Measurements from ENCODE around the gene NLGN1.
"Not testable (repeated sequence)": the region's sequence is repeated elsewhere in the genome, so short reads cannot be mapped to it uniquely, and the experiment has no call there.

Gene NLGN1

GRCh38 chr3:173556546-173556945 is 159.0 kb downstream of the NLGN1 start:
- DNase-seq (ENCODE audit: low read depth), result no peak

DNA sequence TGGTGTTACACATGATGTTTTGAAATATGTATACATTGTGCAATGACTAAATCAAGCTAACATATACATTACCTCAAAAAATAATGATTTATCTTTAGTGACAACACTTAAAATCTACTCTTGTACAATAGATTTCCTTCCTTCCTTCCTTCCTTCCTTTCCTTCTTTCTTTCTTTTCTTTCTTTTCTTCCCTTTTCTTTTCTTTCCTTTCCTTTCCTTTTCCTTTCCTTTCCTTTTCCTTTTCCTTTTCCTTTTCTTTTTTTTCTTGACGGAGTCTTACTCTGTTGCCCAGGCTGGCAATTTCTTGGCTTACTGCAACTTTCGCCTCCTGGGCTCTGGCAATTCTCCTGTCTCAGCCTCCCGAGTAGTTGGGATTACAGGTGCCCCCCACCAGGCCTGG is 170.5 kb downstream of the NLGN1 start:
- no peak for DNase-seq (ENCODE audit: low read depth)

DNA sequence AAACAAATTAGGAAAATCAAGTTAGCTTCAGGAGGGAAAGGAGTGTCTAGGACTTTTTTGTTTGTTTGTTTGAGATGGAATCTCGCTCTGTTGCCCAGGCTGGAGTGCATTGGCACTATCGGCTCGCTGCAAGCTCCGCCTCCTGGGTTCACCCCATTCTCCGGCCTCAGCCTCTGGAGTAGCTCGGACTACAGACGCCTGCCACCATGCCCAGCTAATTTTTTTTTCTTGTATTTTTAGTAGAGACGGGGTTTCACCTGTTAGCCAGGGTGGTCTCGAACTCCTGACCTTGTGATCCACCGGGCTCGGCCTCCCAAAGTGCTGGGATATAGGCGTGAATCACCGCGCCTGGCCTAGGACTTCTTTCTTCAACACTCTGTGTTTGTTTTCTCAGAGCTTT is 171.1 kb downstream of the NLGN1 start:
- no peak for DNase-seq (ENCODE audit: low read depth)

- no peak for DNase-seq (ENCODE audit: low read depth)
Measured at GRCh38 chr3:173583496-173583895, 186.0 kb downstream of the NLGN1 start.

DNA sequence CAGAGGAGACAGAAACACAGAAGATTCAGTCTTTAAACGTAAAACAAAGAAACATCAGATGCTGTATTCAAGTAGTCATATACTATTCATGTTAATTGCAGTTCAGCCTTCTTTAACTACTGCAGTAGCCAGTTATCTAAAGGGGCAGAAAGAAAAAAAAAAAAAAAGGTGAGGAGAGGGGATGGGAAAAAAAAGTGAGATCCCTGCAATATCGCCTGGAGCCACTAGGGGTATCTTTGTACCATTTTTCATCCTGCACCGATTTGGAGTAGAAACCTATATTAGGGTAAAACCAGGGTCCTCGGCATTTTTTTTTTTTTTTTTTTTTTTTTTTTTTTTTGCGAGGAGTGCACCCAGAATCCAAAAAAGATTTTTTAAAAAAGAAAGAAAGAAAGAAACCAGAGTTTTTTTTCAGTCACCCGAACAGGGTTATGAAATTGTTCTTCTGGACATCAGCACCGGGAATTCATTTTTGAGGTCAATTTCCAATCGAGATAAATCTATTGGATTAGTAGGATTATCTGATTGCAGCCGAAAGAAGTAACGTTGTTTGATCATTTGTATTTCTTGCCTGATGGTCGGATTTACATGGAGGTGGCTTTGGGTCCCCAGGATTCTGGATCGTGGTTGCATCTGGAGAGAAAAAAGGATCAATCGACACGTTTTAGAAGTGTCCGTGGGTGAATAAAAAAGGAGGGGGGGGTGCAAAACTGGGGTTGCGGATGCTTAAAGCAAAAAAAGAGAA is 186.7 kb downstream of the NLGN1 start:
- DNase-seq (ENCODE audit: low read depth), result peak; percentile 30

DNA sequence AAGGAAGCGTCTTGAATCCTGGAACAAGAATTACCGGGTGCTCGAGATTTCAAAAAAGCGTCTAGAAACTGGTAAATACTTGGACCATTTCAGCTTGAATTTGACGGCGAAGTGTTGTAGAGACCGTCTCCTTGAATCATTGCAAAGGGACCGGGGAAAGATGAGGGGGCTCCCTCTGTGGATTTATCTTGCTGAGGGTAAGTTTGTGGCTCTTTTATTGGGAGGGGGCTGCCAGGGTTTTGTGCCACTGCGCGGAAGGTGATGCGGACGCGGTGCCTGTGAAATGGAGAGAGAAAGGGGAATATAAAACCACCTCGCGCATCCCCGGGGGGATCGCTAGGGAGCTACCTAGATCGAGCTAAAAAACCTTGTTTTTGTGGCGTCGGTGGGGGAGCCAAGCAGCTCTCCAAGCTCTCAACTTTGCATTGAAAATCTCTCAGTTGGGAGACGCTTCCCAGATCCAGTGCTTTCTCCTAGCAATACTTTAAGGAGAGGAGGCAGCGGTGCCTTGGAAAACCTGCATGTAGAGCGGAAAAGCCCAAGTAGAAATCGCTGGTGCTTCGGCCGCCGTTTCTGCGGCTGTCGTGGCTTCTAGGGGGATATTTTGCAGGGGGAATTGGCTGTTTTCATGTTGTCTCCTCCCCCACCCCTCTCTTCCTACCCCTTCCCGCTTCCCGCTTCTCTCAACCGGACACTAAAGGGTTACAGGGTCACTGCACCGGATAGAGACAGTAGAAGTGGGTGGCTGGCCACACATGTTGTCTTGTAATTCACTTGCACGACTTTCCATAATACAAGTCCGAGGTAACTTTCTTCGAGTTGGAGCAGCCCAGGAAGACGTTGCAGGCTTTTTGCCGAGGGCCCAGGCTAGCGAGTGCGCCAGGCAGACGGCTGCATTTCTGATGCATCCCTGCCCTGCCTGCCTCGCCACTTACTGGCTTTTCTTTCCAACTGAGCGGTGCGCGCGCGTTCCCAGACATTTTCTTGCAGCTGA is 187.6 kb downstream of the NLGN1 start:
- no peak for DNase-seq (ENCODE audit: low read depth)

DNA sequence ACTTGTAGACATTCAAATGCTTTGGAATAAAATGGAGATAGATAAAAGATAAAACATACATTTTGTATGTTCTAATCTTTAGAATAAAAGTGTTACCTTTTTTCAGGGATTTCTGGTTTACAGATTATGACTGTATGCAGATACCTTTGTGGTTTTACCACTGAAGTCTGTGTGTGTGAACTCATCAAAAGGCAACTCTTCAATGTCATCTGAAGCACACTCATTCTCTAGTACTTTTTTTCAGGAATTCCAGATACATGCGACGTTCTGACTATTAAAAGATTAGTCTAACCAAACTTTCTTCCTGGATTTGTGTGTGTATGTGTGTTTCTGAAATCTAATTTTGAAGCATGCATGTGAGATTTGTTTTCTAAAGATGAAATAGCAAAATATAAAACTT is 188.6 kb downstream of the NLGN1 start:
- DNase-seq (ENCODE audit: low read depth), result no peak

- no peak for DNase-seq (ENCODE audit: low read depth)
Measured at GRCh38 chr3:173587055-173587454, 189.5 kb downstream of the NLGN1 start.

- no peak for DNase-seq (ENCODE audit: low read depth)
Measured at GRCh38 chr3:173588556-173588955, 191.0 kb downstream of the NLGN1 start.

DNA sequence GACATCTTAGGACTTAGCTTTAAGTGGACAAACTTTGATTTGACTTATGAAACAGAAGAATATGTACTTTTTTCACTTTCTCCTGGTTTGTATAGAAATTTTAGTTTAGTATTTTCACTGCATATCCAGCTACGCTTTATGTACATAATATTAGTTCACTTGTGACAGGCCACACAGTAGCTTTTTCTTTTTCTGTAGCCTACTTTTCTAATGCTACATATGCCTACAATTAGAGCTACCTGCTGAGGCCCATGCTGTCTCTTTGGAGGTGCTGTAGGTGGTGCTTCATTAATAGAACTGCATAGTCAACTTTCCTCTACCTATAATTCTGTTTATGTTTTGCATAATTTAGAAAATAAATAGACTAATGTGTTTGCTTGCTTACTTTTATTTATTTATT is 191.6 kb downstream of the NLGN1 start:
- DNase-seq (ENCODE audit: low read depth), result no peak

GRCh38 chr3:173591401-173591800 is 193.9 kb downstream of the NLGN1 start:
- DNase-seq (ENCODE audit: low read depth), result no peak

GRCh38 chr3:173594881-173595280 is 197.3 kb downstream of the NLGN1 start:
- DNase-seq (ENCODE audit: low read depth), result not testable (repeated sequence)

DNA sequence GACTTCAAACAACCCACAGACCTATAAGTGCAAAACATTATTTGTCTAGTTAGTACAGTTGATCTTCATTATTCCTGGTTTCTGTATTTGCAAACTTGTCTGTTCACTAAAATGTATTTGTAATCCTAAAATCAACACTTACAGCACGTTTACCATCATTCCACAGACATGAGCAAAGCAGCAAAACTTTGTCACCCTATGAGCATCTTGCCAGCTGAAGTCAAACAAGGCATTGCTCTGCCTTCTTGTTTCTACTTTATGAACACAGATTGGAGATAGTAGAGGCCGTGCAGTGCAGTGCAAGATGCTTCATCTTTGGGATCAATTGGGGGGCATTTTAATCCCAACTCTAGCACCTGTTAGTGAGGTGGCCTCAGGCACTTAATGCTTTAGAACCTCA is 202.1 kb downstream of the NLGN1 start:
- no peak for DNase-seq (ENCODE audit: low read depth)

DNA sequence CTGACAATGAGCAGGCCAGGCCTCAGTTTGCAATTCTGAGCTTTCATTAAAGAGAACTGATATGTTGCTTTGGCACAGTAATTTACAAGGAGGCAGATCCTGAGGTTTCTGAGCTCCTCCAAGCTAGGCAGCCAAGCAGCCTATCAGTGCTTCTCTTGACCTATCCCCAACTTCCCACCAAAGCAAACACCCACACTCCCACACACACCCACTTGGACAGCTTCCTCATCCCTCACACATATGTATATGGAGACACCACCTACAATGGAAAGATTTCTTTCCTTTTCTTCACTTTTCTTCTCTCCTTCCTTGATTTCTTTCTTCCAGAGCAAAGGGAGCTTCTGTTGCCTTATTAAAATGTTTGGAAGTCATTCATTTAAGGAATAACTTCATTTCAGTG is 217.0 kb downstream of the NLGN1 start:
- DNase-seq (ENCODE audit: low read depth), result no peak

DNA sequence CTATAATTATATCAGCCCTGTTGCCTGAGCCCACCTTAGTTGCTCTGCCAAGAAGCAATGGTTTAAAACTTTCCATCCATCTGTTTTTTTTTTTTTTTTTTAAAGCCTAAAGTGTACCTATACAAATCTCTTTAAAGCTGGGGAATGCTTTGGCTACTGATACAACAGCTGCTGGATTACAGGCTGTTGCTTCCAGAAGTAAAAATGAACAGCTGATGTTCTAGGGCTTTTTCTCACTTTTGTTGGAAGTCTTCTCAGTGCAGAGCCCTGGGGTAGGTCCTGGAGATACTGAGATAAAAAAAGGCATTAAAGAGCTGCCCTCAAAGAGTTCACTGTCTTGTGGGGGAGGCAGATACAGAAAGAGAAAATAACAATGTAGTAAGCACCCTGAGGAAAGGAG is 218.1 kb downstream of the NLGN1 start:
- DNase-seq (ENCODE audit: low read depth), result no peak

DNA sequence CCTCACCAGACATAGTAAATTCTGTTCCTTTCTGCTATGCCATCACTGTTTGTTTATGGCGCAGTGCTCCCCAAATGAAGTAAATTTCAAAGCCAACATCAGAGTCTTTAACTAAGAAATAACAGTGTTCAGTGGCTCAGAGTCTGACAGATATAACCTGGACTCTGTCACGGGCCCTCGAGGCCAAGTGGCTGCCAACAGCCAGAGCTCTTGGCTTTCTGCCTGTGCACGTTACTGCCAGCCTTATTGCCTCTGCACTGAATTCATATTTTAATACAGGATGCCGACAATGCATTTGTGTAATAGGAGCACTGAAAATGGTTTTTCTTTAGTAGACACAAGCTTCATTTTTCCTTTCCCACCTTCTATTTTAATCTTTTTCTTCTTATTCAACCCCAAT is 219.9 kb downstream of the NLGN1 start:
- DNase-seq (ENCODE audit: low read depth), result no peak

GRCh38 chr3:173618148-173618547 is 220.6 kb downstream of the NLGN1 start:
- no peak for DNase-seq (ENCODE audit: low read depth)

DNA sequence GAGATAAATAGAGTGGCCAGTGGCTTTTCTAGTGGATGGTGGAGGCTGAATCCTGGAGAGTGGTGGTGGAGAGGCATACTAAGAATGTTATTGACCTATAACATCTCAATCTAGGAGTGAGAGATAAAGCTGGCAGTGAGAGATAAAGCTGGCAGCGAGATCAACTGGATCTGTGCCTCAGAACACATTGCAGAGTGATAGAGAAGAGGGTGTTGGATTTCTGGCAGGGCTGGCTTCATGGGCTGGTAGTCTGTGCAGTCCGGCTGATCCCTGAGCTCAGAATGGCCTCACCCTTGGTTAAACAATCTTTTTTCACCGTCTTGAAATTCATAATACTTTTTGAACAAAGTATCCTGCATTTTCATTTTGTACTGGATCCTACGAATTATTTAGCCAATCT is 221.2 kb downstream of the NLGN1 start:
- no peak for DNase-seq (ENCODE audit: low read depth)

DNA sequence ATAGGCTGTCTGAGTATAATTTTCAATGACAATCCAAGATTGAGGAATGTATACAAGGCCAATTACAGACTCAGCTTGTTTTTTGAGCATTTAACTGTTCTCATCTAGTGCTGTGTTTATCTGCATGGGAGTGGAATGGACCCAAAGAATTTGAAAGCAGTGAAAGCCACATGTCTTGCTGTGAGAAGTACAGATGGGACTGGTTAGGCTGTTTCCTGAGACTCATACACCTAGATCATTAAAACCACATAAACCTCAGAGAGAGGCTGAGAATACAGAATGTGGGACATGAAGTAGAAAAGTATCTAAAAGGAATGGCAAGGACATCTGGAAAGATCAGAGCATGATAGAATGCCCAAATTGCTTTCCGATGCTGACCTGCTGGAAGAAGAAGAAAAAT is 224.6 kb downstream of the NLGN1 start:
- no peak for DNase-seq (ENCODE audit: low read depth)

DNA sequence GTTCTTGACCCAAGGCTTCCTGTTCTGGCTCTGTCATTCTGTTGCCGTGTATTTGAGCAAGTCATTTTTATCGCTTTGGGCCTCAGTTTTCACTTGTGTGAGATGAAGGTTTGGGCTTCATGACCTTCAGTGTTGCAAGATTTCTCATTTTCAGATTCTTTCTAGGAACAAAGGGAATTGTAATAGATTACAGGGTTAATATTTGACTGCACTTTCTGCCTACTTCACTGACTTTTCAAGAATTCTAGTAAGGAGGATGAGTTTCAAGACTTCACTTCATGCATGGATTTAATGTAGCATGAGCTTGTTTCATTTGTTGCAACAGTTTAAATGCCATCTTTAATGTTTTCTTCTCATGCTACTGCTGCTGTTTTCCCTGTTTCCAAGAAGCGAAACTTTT is 226.5 kb downstream of the NLGN1 start:
- no peak for DNase-seq (ENCODE audit: low read depth)

DNA sequence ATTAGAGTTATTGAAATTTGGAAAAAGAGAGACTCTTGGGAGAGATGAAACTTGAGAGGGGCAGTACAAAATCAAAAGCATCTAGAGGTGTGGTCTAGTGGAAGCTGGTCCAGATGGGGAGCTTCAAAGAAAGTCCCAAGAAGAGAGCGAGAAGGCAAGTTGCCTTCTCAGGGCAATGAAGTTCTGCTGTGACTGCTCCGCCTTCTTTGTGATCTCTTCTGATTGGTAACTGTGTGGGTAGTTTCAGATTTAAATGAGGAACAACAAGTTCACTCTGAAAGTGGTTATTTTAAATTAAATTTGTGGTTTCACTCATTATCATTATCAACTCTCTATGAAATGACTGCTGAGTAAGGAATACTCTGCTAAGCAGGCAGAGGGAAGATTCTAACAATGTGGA is 233.3 kb downstream of the NLGN1 start:
- no peak for DNase-seq (ENCODE audit: low read depth)

GRCh38 chr3:173632945-173633344 is 235.4 kb downstream of the NLGN1 start:
- DNase-seq (ENCODE audit: low read depth), result no peak

DNA sequence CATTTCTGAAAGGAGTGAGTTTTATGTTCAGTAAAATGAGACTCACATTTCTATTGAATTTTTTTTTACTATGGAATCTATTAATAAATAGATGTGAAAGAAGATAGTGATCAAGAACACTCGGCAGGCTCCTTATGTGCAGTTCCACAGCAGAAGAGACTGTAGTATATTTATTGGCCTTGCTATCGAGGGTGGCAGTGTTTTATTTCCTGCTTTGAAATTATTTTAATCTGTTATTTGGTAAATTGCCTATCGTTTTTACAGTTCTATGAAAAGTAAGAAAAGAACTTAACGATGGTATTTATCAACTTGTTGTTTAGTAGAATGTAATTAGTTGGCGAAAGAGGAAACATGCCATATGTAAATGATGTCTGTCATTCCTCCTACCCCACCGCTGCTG is 238.3 kb downstream of the NLGN1 start:
- DNase-seq (ENCODE audit: low read depth), result no peak
